AG04449 (cell line): ENCODE measurements around the gene SMARCD3.

Experiments used
- CTCF ChIA-PET: fragments of 350-600 bp; formaldehyde crosslinking; extraction: SDS; loops from one replicate; lab custom pipeline; 2021; ENCODE audit warnings: antibody characterized with exemption; lab: Yijun Ruan, JAX
- POLR2A ChIA-PET: fragments of 400-600, 350-600 bp; formaldehyde crosslinking; extraction: SDS; loops from one replicate; lab custom pipeline; 2020; ENCODE audit warnings: antibody characterized with exemption, inconsistent platforms; lab: Yijun Ruan, JAX
- DNase-seq: peaks from one replicate; pipeline ENCODE4 v3.0.0-alpha.2; 2010; ENCODE audit warnings: low read depth, low spot score
- H3K4me3 ChIP-seq: 2 replicates; pipeline ENCODE4 v1.5.1; 2011; ENCODE audit warnings: low read depth, mild to moderate bottlenecking, control low read depth, low read length
- TF ChIP-seq, protein P1 (sequence below): IDR thresholded peaks from one replicate; pipeline ENCODE4 v1.5.1; 2011; ENCODE audit warnings: mild to moderate bottlenecking, moderate library complexity, low read length, control low read depth, inconsistent platforms; ENCODE audit not compliant: insufficient read depth; ENCODE audit errors: missing control alignments

The SMARCD3 gene

DNA sequence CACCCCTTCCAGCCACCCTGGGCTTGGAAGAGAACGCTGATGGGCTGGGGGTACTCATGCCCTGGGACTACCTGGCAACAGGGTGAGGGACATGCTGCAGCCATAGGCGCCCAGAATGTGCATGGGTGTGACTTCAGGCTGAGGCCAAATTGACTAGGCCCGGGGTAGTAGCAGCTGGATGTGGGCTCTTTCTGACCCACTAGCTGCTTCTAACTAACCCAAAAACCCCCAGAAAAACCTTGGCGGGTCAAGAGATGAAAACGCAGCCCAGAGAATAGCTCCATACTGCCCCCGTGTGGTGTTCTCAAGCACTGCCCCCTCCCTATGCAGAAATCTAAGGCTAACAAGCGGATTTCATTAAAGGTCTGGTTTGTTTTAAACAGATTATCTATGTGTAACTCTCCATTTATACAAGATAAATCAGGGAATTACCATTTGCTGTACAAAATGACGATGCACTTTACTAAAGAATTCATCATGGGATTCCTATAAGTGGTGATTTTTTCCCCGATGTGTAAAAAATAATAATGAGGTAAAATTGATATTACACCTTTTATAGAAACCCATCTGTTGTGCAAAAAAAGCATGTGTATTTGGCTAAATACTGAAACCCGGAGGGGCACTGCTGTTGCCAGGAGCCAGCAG lies 4.2 kb downstream of the SMARCD3 start:
- ChIA-PET POLR2A (no interaction called here), CTCF (interaction anchor here (0.6 to 9.7 kb wide), 33 partner anchors 8 to 160 kb away, joined by 3 to 130 read pairs (median 3); partner anchors contain the start of genes ABCF2 and CHPF2)
- TF ChIP-seq, protein P1, sequence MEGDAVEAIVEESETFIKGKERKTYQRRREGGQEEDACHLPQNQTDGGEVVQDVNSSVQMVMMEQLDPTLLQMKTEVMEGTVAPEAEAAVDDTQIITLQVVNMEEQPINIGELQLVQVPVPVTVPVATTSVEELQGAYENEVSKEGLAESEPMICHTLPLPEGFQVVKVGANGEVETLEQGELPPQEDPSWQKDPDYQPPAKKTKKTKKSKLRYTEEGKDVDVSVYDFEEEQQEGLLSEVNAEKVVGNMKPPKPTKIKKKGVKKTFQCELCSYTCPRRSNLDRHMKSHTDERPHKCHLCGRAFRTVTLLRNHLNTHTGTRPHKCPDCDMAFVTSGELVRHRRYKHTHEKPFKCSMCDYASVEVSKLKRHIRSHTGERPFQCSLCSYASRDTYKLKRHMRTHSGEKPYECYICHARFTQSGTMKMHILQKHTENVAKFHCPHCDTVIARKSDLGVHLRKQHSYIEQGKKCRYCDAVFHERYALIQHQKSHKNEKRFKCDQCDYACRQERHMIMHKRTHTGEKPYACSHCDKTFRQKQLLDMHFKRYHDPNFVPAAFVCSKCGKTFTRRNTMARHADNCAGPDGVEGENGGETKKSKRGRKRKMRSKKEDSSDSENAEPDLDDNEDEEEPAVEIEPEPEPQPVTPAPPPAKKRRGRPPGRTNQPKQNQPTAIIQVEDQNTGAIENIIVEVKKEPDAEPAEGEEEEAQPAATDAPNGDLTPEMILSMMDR, result peak; percentile 76
- DNase-seq, result no peak
- H3K4me3 ChIP-seq, result peak overlapping the region; percentile 43; the same call in 1 of the 2 replicates

DNA sequence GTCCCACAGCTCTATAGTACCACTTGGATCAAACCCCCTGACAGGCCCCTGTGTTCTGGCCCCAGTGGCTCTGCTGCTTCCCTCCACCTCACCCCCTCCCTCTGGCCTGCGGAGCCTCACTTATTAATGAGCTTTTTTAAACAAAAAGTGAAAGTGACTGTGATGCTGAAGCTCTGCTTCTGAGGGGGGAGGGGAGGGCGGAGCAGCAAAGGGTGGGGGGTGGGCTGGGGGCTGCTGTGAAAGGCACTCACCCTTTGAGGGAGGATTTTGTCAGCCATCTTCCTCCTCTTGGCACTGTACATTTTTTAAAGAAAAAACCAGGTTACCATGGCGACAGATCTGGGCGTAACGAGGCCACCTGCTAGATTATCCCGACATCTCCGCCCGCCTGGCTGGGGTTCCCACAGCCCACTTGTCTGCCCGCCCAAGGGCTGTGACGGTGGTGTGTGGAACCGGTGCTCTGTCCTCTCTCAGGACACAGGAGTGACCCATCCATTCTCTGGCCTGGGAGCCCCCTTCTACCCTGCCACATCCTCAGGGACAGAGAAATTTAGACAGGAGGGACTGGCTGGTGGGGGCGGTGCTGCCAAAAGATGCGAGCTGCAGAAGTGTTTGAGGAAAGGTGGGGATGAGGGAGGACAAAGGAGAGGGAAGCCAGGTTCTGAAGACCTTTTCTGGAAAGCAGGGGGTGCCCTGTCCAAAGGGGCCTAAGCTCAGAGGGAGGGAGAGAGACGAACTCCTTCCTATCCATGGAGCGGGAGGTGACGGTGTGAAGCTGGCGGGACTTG lies 4.9 kb downstream of the SMARCD3 start:
- DNase-seq, result no peak
- no peak overlapping the region for H3K4me3 ChIP-seq

DNA sequence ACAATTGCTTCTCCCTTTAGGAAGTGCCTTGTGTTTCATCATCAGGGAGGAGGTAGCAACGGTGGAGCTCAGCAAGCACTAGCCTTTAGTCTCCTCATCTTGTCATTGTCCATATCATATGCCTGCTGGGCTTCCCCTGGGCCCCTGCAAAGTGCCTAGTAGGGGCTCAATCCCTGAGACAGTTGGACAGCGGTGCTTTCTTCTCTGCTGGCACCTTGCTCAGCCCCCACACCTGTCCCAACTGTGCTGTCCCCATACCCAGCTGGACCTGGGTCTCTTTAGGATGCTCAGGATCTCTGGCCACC lies 5.5 kb downstream of the SMARCD3 start:
- TF ChIP-seq, protein P1, result no peak
- ChIA-PET CTCF (interaction anchor here (0.7 to 9.7 kb wide), 8 partner anchors 9 to 123 kb away, joined by 3 to 109 read pairs (median 10); partner anchors contain the start of gene ABCF2), POLR2A (interaction anchor here (1.5 to 1.8 kb wide), 3 partner anchors 9 to 16 kb away, joined by 6 to 12 read pairs (median 6); partner anchors contain the start of genes ABCF2 and CHPF2)
- no peak for DNase-seq
- H3K4me3 ChIP-seq, result no peak overlapping the region

More for the DNA sequence above, 4.9 kb downstream of the SMARCD3 start:
- POLR2A ChIA-PET, result interaction anchor here (1.5 to 1.8 kb wide), 3 partner anchors 8 to 16 kb away, joined by 6 to 12 read pairs (median 6); partner anchors contain the start of genes ABCF2 and CHPF2
- CTCF ChIA-PET, result interaction anchor here (0.6 to 9.7 kb wide), 28 partner anchors 9 to 159 kb away, joined by 3 to 130 read pairs (median 4); partner anchors contain the start of genes ABCF2 and CHPF2
- TF ChIP-seq, protein P1, result no peak

DNA sequence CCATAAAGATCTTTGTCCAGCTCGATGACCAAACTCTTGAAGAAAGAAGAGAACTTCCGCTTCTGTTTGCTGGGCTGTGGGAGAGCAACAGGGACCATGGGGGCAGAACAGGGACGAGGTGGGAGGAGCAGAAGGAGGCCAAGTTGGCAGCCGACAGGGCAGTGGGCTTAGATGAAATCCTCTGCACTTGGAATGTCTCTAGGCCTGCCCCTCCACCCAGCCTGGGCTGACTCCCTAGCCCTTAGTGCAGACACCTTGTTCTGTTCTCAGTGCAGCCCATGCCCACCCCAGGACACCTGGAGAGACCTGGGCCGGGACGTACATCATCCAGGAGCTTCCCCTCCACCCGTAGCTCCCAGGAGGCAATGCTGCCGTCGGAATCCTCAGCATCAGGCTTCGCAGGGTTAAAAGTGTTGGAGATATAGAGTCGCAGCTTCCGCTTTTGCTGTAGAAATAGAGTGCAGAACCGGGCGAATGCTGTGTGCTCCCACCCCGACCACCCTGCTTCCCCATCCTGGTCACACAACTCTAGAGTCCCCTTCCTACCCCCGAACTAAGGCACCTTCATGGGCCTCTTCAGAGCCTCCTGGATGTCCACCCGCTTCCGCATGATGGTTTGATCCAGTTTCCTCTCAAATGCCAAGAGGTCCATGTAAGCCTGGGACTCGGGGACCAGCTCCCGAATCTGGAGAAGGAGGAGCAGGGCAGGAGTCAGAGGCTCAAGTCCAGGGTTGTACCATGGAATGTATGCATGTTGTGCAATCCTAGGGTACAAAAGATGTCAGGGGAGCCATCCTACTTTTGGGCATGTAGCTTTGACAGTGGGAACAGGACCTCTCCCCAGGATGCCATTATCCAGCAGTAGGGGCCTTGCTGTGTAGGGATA lies 6.1 kb downstream of the SMARCD3 start:
- TF ChIP-seq, protein P1, result no peak
- H3K4me3 ChIP-seq, result no peak overlapping the region
- CTCF ChIA-PET, result interaction anchor here (0.7 to 9.7 kb wide), 9 partner anchors 8 to 122 kb away, joined by 3 to 109 read pairs (median 5); partner anchors contain the start of genes ABCF2 and CHPF2
- DNase-seq, result no peak
- POLR2A ChIA-PET, result interaction anchor here (1.5 to 1.8 kb wide), 3 partner anchors 9 to 15 kb away, joined by 6 to 12 read pairs (median 6); partner anchors contain the start of genes ABCF2 and CHPF2

DNA sequence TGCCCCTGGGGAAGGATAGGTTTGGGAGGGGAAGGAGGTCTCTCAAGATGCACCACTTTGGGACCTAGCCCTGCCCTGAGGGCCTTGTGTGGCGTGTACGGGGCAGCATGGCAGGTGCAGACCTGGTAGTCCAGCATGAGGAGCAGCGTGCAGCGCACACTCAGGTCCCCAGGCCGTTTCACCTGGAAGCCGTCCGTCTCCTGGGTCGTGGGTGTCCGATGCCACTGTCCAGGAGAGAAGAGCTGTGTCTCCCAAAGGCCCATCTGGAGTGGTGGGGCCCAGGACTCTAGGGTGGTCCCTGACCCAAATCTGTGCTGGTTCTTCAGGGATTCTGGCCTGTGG lies 6.8 kb downstream of the SMARCD3 start:
- H3K4me3 ChIP-seq, result no peak overlapping the region
- TF ChIP-seq, protein P1, result no peak
- ChIA-PET CTCF (interaction anchor here (1.6 to 9.7 kb wide), 4 partner anchors 9 to 44 kb away, joined by 5 to 109 read pairs (median 16); partner anchors contain the start of genes ABCF2 and CHPF2), POLR2A (interaction anchor here (1.5 to 1.8 kb wide), 3 partner anchors 9 to 14 kb away, joined by 6 to 12 read pairs (median 6); partner anchors contain the start of genes ABCF2 and CHPF2)
- no peak for DNase-seq
